PC-9 (cell line): Measurements from ENCODE around the gene USH2A.

Source experiments
- EZH2 ChIP-seq: fragments of 200-600 bp; sonication (generic); IDR thresholded peaks from 2 replicates; pipeline ENCODE4 v1.8.0; 2017; ENCODE audit warnings: antibody characterized with exemption, low read depth
- TF ChIP-seq, protein P1 (sequence below): fragments of 200-600 bp; sonication (generic); conservative IDR thresholded peaks from 2 replicates; pipeline ENCODE4 v1.6.1; 2017; ENCODE audit warnings: mixed run types, antibody characterized with exemption, mild to moderate bottlenecking, moderate library complexity

DNA sequence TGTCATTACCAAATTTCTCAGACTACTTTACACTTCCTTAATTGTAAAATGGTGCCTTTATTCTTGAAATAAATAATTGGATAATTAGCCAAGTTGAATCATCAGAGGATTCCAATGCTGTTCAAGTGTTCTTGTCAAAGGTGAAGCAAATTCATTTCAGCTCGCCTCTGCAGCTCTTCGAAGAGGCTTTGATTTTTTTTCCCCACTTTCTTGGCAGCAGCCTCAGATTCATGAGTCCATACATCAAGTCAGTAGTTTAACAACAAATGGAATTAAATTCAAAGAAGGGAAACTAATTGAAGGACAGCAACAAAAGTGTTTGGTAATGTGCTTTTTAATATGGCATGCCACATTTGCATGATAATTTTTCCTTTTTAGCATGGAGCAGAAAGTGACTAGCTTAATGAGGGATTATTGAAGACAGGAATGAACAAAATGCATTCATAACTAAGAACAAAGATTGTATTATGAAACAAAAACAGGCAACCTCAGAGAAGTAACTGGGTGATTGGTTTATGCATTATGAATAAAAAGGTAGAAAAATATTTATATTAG is 239.0 kb downstream of the USH2A start:
- TF ChIP-seq, protein P1, sequence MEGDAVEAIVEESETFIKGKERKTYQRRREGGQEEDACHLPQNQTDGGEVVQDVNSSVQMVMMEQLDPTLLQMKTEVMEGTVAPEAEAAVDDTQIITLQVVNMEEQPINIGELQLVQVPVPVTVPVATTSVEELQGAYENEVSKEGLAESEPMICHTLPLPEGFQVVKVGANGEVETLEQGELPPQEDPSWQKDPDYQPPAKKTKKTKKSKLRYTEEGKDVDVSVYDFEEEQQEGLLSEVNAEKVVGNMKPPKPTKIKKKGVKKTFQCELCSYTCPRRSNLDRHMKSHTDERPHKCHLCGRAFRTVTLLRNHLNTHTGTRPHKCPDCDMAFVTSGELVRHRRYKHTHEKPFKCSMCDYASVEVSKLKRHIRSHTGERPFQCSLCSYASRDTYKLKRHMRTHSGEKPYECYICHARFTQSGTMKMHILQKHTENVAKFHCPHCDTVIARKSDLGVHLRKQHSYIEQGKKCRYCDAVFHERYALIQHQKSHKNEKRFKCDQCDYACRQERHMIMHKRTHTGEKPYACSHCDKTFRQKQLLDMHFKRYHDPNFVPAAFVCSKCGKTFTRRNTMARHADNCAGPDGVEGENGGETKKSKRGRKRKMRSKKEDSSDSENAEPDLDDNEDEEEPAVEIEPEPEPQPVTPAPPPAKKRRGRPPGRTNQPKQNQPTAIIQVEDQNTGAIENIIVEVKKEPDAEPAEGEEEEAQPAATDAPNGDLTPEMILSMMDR = no peak
- TF ChIP-seq EZH2 = no peak
